OCI-LY7 (cell line): Measurements from ENCODE around the gene MAGEB17. TPM values are rescaled to one million over a fixed set of nuclear protein-coding genes. Genes with fewer than 3 reads are reported as not detected.

Experiments used
- Bru-seq: library from RNA; stranded (reverse); fragments of 400-500 nt; gene quantifications from one replicate; lab custom pipeline; 2021; lab: Mats Ljungman, UMichigan
- BruChase-seq, 2 experiments: library from RNA; stranded (reverse); fragments of 400-500 nt; gene quantifications; one replicate each; lab custom pipeline; 2021; lab: Mats Ljungman, UMichigan
- BruUV-seq: library from RNA; stranded (reverse); fragments of 400-500 nt; replicated peaks from 2 replicates; lab custom pipeline; 2021; lab: Mats Ljungman, UMichigan
- CTCF ChIA-PET: fragments of 300-600 bp; sonication (Branson Sonifier 250); formaldehyde crosslinking; loops from one replicate; lab custom pipeline; 2022; ENCODE audit warnings: antibody characterized with exemption; ENCODE audit not compliant: unreplicated experiment; lab: Charles Lee
- POLR2A ChIA-PET: fragments of 300-600 bp; sonication (Branson Sonifier 250); formaldehyde crosslinking; loops from one replicate; lab custom pipeline; 2022; ENCODE audit warnings: antibody characterized with exemption; lab: Charles Lee
- DNase-seq: peaks from one replicate; pipeline ENCODE4 v3.0.0-alpha.2; 2015; ENCODE audit warnings: low spot score
- H2AFZ ChIP-seq: fragments of 200-600 bp; sonication (generic), shearing (Covaris generic); 2 replicates; pipeline ENCODE4 v1.6.1; 2014; ENCODE audit warnings: mild to moderate bottlenecking, antibody characterized with exemption, low read length, moderate library complexity
- H3K27ac ChIP-seq: fragments of 200-600 bp; sonication (generic); 2 replicates; pipeline ENCODE4 v1.5.1; 2014; ENCODE audit warnings: mixed run types, low read depth, mild to moderate bottlenecking, moderate library complexity, low read length, inconsistent platforms; ENCODE audit not compliant: poor library complexity, severe bottlenecking
- H3K36me3 ChIP-seq: fragments of 200-600 bp; sonication (generic); 2 replicates; pipeline ENCODE4 v1.6.1; 2014; ENCODE audit warnings: mild to moderate bottlenecking, antibody characterized with exemption, low read length, moderate library complexity, mixed read lengths; ENCODE audit not compliant: insufficient read depth
- H3K4me1 ChIP-seq: fragments of 200-600 bp; sonication (generic); 2 replicates; pipeline ENCODE4 v1.5.1; 2014; ENCODE audit warnings: mild to moderate bottlenecking, low read length; ENCODE audit not compliant: insufficient read depth, poor library complexity, severe bottlenecking
- H3K4me2 ChIP-seq: fragments of 200-600 bp; sonication (generic); 2 replicates; pipeline ENCODE4 v1.6.1; 2014; ENCODE audit warnings: mild to moderate bottlenecking, low read length
- H3K4me3 ChIP-seq: fragments of 200-600 bp; sonication (generic); 2 replicates; pipeline ENCODE4 v1.5.1; 2014; ENCODE audit warnings: mild to moderate bottlenecking, low read depth, low read length; ENCODE audit not compliant: poor library complexity, severe bottlenecking
- H3K79me2 ChIP-seq: fragments of 200-600 bp; sonication (generic); 2 replicates; pipeline ENCODE4 v1.6.1; 2016; ENCODE audit warnings: low read depth, mild to moderate bottlenecking, low read length, moderate library complexity, mixed read lengths; ENCODE audit not compliant: insufficient read depth
- H3K9me2 ChIP-seq: fragments of 200-600 bp; sonication (generic); 2 replicates; pipeline ENCODE4 v1.6.1; 2016; ENCODE audit warnings: mild to moderate bottlenecking, low read length, mixed read lengths; ENCODE audit not compliant: insufficient read depth
- H3K9me3 ChIP-seq: fragments of 200-600 bp; sonication (generic); 2 replicates; pipeline ENCODE4 v1.6.1; 2014; ENCODE audit warnings: mild to moderate bottlenecking, mixed run types, low read length, mixed read lengths
- H4K20me1 ChIP-seq: fragments of 200-600 bp; sonication (generic); 2 replicates; pipeline ENCODE4 v1.6.1; 2014; ENCODE audit warnings: mild to moderate bottlenecking, antibody characterized with exemption, low read length, moderate library complexity, mixed read lengths; ENCODE audit not compliant: insufficient read depth
- EZH2phosphoT487 ChIP-seq: fragments of 200-600 bp; sonication (generic); IDR thresholded peaks from 2 replicates; pipeline ENCODE4 v1.6.1; 2018; ENCODE audit warnings: low read depth, borderline replicate concordance, mild to moderate bottlenecking, mixed run types, antibody characterized with exemption, low read length, moderate library complexity, mixed read lengths
- intact Hi-C: fragments of 100-400 bp; cut with micrococcal nuclease; formaldehyde crosslinking; loops from one replicate; pipeline ENCODE4 v1.10.0; 2022; ENCODE audit not compliant: unreplicated experiment
- long read RNA-seq: library from polyadenylated mRNA; stranded (forward); transcript quantifications from one replicate; pipeline ENCODE4 v2.0.0, GENCODE V29; 2022
- total RNA-seq, 2 experiments: library from RNA; depleted of rRNA in 1 of 2; stranded (reverse); fragments of >200 nt in 1 of 2; shearing (Covaris generic) in 1 of 2; gene quantifications; 2 replicates each; pipeline ENCODE4 v1.2.3, GENCODE V29; 2014 to 2022
- TF ChIP-seq, protein P1 (sequence below): fragments of 200-600 bp; sonication (generic); conservative IDR thresholded peaks from 2 replicates; pipeline ENCODE4 v1.5.1; 2014; ENCODE audit warnings: mild to moderate bottlenecking, antibody characterized with exemption, low read length, moderate library complexity, mixed read lengths

MAGEB17 gene, protein sequence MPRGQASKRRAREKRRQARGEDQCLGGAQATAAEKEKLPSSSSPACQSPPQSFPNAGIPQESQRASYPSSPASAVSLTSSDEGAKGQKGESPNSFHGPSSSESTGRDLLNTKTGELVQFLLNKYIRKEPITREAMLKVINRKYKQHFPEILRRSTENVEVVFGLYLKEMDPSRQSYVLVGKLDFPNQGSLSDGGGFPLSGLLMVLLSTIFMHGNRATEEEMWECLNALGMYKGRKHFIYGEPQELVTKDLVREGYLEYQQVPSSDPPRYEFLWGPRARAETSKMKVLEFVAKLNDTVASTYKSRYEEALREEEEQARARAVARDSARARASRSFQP
- not detected in 2 replicates for total RNA-seq (2014; rRNA removed; shearing (Covaris generic))
- not detected in 2 replicates for total RNA-seq (2022)
- Bru-seq, nascent RNA: percentile 14 among the genes with signal in this experiment
- BruChase-seq, experiment 1, labeled RNA remaining after a 6-hour chase: percentile 22 among the genes with signal in this experiment
- percentile 20 among the genes with signal in this experiment for BruChase-seq, experiment 2, labeled RNA remaining after a 2-hour chase
- long read RNA-seq: 0 reads

DNA sequence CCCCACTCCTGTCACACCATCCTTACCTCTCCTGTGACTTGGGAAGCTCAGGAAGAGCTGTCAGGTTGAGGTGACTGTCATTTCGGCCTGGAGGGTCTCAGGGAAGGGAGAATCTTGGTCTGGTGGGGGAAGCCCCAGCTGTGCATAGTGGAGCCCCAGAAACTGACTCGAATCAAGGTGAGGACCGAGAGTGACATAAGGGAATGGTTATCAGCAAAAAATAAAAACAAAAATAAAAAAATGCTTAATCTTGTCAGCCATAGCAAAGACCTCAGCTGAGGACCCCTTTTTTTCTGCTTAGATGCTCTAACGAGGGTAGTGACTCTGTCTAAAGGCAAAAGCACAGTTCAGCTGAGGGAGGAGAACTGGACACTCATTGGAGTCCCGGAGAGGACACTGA is at the start of gene MAGEB17:
Gene MAGEB17, plus strand, starts transcription at position 301 of the 400 bp plus-strand sequence. CDS start 2,902 bp downstream, outside the sequence.
- no peaks in the 10 kb centered on the region for H3K79me2 ChIP-seq
- H2AFZ ChIP-seq: no peak within 1 kb of the TSS
- intact Hi-C loops: no loop called here
- H4K20me1 ChIP-seq: no peaks in the 10 kb centered on the region
- POLR2A ChIA-PET: no interaction called here
- no peaks in the 10 kb centered on the region for H3K36me3 ChIP-seq
- no peak within 1 kb of the TSS for H3K4me3 ChIP-seq
- no peaks in the 10 kb centered on the region for H3K9me3 ChIP-seq
- no peak for DNase-seq
- H3K4me2 ChIP-seq: no peak within 1 kb of the TSS
- TF ChIP-seq EZH2phosphoT487: no peak
- TF ChIP-seq, protein P1, sequence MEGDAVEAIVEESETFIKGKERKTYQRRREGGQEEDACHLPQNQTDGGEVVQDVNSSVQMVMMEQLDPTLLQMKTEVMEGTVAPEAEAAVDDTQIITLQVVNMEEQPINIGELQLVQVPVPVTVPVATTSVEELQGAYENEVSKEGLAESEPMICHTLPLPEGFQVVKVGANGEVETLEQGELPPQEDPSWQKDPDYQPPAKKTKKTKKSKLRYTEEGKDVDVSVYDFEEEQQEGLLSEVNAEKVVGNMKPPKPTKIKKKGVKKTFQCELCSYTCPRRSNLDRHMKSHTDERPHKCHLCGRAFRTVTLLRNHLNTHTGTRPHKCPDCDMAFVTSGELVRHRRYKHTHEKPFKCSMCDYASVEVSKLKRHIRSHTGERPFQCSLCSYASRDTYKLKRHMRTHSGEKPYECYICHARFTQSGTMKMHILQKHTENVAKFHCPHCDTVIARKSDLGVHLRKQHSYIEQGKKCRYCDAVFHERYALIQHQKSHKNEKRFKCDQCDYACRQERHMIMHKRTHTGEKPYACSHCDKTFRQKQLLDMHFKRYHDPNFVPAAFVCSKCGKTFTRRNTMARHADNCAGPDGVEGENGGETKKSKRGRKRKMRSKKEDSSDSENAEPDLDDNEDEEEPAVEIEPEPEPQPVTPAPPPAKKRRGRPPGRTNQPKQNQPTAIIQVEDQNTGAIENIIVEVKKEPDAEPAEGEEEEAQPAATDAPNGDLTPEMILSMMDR: no peak
- no peaks in the 10 kb centered on the region for H3K4me1 ChIP-seq
- no peak within 1 kb of the TSS for H3K27ac ChIP-seq
- CTCF ChIA-PET: no interaction called here
- BruUV-seq: no TSS peak
- H3K9me2 ChIP-seq: no peaks in the 10 kb centered on the region

DNA sequence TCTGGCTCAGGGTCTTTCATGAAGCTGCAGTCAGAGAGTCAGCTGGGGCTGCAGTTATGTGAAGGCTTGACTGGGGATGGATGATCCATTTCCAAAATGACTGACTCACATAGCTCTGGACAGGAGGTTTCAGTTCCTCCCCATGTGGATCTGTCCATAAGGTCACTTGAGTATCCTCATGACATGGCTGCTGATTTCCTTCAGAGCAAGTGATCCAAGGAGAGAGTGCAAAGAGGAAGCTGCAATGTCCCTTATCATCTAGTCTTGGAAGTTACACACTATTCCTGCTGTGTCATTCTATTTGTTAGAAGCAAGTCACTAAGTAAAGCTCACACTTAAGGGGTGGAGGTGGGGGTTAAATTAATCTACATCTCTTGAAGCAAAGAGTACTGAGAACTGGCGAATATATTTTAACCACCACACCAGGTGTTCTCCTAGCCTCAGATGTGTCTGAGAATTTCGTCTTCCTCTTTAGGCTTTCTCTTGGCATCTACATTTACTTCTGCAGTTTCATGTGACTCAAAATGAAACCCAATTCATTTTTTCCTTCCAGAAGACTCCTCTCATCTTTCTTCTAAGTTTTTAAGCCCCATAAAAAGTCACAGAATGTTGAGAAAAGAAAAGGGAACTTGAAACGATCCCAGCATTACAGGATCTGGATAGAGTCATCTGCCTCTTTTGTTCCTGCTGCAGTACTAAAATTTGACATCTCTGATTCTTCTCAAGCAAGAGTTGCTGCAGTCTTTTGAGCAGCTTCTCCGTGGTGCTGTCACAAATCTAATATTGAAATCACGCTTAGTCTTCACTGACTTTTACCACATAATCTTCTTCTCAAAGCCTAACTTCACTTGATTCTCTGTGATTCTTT is 47.7 kb upstream of the MAGEB17 start:
- CTCF ChIA-PET: no interaction called here
- H3K4me3 ChIP-seq: peak overlapping the region; percentile 39
- no peaks in the 10 kb centered on the region for H3K79me2 ChIP-seq
- no TSS peak for BruUV-seq
- peaks cover 20% of the 10 kb centered on the region for H3K9me3 ChIP-seq
- peak; percentile 86 for DNase-seq
- H3K4me2 ChIP-seq: peak overlapping the region; percentile 78
- H3K27ac ChIP-seq: peak overlapping the region; percentile 94
- no peaks in the 10 kb centered on the region for H3K9me2 ChIP-seq
- TF ChIP-seq, protein P1: no peak
- TF ChIP-seq EZH2phosphoT487: no peak
- no peaks in the 10 kb centered on the region for H4K20me1 ChIP-seq
- intact Hi-C loops: loop anchor here (1.0 to 5.0 kb wide), 4 partner anchors 15 to 267 kb away; partner anchors contain the start of gene AP1S2
- POLR2A ChIA-PET: interaction anchor here (0.7 to 1.0 kb wide), 2 partner anchors 10 to 329 kb away, joined by 3 to 4 read pairs; partner anchors contain the start of gene ZRSR2
- peak overlapping the region; percentile 67; the same call in 1 of the 2 replicates for H2AFZ ChIP-seq
- peaks cover 73% of the 10 kb centered on the region for H3K4me1 ChIP-seq
- peaks cover 4% of the 10 kb centered on the region; the same call in 1 of the 2 replicates for H3K36me3 ChIP-seq
